Measurements from ENCODE around the gene TARDBP. TPM values are rescaled to one million over a fixed set of nuclear protein-coding genes. Genes with fewer than 3 reads are reported as not detected.

The TARDBP gene
- total RNA-seq, 1 experiment from 2014 or later = 207 TPM

- H4K5ac ChIP-seq (ENCODE audit: insufficient read length, low read depth, low read length) = no peak overlapping the region
- peak overlapping the region in 1 of 3 experiments; percentile 34; a peak in 1 of 7 replicates for H3K27ac Mint-ChIP-seq
- no peaks in the 10 kb centered on the region; a peak in 1 of 7 replicates for H3K36me3 Mint-ChIP-seq (ENCODE audit: insufficient read depth in 1 of 3, low read depth in 3 of 3)
- no peak overlapping the region for H2BK5ac ChIP-seq (ENCODE audit: insufficient read length, low read length)
- no peak overlapping the region for H3T11ph ChIP-seq (ENCODE audit: low read length)
- H3K4me2 ChIP-seq (ENCODE audit: insufficient read depth, insufficient read length, low read length) = no peak overlapping the region
- no peak overlapping the region for H4K8ac ChIP-seq (replicated peaks; ENCODE audit: insufficient read length, low read depth, low read length)
- H3K23ac ChIP-seq (ENCODE audit: insufficient read length, low read depth, low read length) = no peak overlapping the region
- H3K27me3 ChIP-seq (ENCODE audit: insufficient read depth, low read length) = no peaks in the 10 kb centered on the region
- peaks cover 12% of the 10 kb centered on the region for H3K27me3 Mint-ChIP-seq (ENCODE audit: low read depth)
- no peak overlapping the region for H2AK5ac ChIP-seq (ENCODE audit: insufficient read length, low read length)
- no peak overlapping the region for H3K14ac ChIP-seq (ENCODE audit: insufficient read depth, low read length)
- no peak overlapping the region for H3K9ac ChIP-seq (ENCODE audit: extremely low read depth, insufficient read length, low read length)
- H3K79me1 ChIP-seq (ENCODE audit: insufficient read depth, low read depth, low read length, poor library complexity, severe bottlenecking) = no peaks in the 10 kb centered on the region
- no peak overlapping the region for H2BK15ac ChIP-seq (ENCODE audit: low read depth, low read length)
- H4K91ac ChIP-seq (ENCODE audit: insufficient read length, low read depth, low read length) = no peak overlapping the region
- H3K18ac ChIP-seq (ENCODE audit: insufficient read length, low read depth, low read length) = no peak overlapping the region
- H4K20me1 ChIP-seq (ENCODE audit: control insufficient read depth, insufficient read depth, insufficient read length) = no peaks in the 10 kb centered on the region
- H2BK120ac ChIP-seq (ENCODE audit: low read depth, low read length, poor library complexity, severe bottlenecking) = no peak overlapping the region
- H2BK20ac ChIP-seq (ENCODE audit: low read depth, low read length, poor library complexity, severe bottlenecking) = no peak overlapping the region
- no peak for DNase-seq
- H3K4me3 Mint-ChIP-seq = no peak overlapping the region
- H3K79me2 ChIP-seq (ENCODE audit: insufficient read depth, low read length) = no peaks in the 10 kb centered on the region
- peaks cover 13% of the 10 kb centered on the region; the same call in 1 of the 2 replicates for H3K4me1 ChIP-seq (ENCODE audit: insufficient read depth, low read length)
- H3K4ac ChIP-seq (ENCODE audit: low read depth, low read length) = no peak overlapping the region
- H3K4me1 Mint-ChIP-seq = peaks cover 38 to 47% of the 10 kb centered on the region in 2 experiments
- WGBS (ENCODE audit: extremely low coverage, insufficient read length, low lambda C conversion rate) = no CpG with 5 or more reads among the region's 13 CpGs
- H3K27ac ChIP-seq (ENCODE audit: insufficient read length, low read depth, low read length) = no peak overlapping the region
- TF ChIP-seq CTCF (conservative IDR thresholded peaks at IDR 0.05) = no peak
- no peak overlapping the region for H3K56ac ChIP-seq (ENCODE audit: insufficient read length, low read depth, low read length)
- H2BK12ac ChIP-seq (ENCODE audit: insufficient read length, low read depth, low read length) = no peak overlapping the region
- no peak overlapping the region for H2AFZ ChIP-seq (ENCODE audit: low read length)
- H3K9me3 ChIP-seq (ENCODE audit: control insufficient read depth, low read depth, low read length) = no peaks in the 10 kb centered on the region
- no peaks in the 10 kb centered on the region for H3K23me2 ChIP-seq (ENCODE audit: insufficient read length, low read depth, low read length, poor library complexity, severe bottlenecking)
- no peaks in the 10 kb centered on the region for H3K9me3 Mint-ChIP-seq
Measured at GRCh38 chr1:10968411-10968826, 44.0 kb upstream of the TARDBP start.

Data from H9 (cell line).